CD4-positive, alpha-beta T cell treated with Interferon alpha-2 for 1 hour (primary cell): ENCODE data around the gene CRISPLD2.
"Not testable (repeated sequence)": the region's sequence is repeated elsewhere in the genome, so short reads cannot be mapped to it uniquely, and the experiment has no call there.

ENCODE experiments used
- DNase-seq, 2 donors: peaks; one replicate each; pipeline ENCODE4 v3.0.0-alpha.2; 2020 to 2022

Gene CRISPLD2

DNA sequence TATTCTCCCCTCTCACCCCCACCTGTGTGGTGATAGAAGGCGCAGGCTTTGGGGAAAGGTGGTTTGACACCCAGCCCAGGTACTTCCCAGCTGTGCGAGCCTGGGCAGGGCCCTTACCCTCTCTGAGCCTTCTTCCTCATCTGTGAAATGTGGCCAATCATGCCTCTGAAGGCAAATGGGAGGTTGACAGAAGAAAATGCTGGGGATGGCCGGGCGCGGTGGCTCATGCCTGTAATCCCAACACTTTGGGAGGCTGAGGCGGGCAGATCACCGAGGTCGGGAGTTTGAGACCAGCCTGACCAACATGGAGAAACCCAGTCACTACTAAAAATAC is 43.7 kb downstream of the CRISPLD2 start:
- DNase-seq: no peak

GRCh38 chr16:84864326-84864955 is 44.7 kb downstream of the CRISPLD2 start:
- DNase-seq: no peak

- DNase-seq: no peak
Observed at GRCh38 chr16:84867696-84868095, 47.9 kb downstream of the CRISPLD2 start.

DNA sequence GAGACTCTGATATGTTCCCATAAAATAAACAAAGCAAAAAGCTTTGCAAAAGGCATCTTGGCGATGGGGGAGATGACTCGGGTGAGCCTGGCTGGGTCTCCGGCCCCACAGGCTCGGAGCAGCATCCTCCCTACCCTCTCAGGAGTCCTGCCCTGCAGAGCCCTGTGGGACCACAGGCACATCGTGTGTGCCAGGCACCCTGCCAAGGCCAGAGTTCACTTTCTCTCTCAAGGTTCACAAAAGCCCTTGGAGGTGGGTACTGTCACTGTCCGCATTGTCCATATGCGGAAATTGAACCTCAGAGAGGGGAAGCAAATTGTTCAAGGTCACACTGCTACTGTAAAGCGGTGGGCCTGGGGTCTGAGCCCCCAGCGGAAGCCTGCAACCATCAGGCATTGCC is 48.5 kb downstream of the CRISPLD2 start:
- DNase-seq: no peak

DNA sequence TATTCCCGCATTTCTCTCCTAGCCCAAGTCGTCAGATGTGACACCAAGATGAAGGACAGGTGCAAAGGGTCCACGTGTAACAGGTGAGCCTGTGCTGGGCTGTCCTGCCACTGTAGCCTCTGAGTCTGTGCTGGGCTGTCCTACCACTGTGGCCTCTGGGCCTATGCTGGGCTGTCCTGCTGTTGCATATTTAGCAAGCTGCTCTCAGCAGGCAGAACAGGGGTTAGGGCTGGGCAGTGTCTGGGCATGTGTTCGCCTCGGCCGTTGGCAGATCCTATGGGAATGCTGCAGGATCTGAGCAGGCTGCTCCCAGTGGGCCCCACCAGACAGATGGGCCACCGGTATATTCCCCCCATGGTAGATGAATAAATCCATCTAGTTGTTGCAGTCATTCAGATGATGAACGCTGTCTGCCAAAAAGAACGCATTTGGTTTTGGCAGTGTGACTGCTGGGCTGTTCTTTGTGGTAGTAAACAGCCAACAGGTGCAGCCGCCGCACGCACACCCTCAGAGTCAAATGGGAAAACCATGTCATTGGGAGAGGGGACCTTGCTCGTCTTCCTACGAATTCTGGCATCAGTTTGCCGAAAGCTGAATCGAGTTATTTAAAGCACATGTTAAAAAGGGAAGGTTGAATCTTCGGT is 49.2 kb downstream of the CRISPLD2 start:
- no peak for DNase-seq

GRCh38 chr16:84869473-84869845 is 49.7 kb downstream of the CRISPLD2 start:
- DNase-seq: no peak

- not testable (repeated sequence) for DNase-seq
Observed at GRCh38 chr16:84872971-84873370, 53.2 kb downstream of the CRISPLD2 start.

DNA sequence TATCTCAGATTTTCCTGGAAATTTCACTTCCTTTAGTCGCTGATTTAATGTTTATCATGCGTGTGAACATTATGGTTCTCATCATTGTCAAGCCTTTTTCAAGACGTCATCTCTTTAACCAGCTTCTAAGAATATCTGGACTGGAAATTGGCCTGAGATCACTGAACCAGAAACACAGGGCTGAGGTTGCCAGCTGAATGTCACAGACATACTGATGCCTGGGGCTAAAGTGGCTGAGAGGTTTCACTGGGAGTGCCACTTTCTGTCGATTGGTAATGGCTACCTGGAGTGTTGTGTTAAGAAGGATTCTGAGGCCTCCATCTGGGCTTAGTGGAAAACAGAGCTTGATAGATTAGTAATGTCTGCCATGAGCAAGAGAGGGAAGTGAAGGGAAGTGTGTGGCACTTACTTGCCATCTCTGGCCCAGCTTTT is 54.2 kb downstream of the CRISPLD2 start:
- DNase-seq: no peak

DNA sequence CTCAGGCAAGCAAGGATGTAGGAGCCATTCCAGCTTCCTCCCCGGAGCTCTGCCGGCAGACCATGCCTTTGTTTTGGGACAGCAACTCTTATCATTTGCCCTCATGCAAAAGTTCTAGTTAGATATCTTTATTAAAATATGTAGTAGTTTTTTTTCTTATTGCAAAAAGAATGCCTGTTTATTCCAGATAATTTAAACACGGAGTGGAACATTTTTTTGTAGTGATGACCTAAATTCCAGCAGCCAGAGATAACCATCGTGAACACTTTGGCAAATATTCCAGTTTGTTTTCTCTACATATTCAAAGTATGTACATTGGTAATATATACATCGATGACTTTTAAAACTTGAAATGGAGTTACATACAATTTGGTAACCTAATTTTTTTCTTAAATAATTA is 54.8 kb downstream of the CRISPLD2 start:
- no peak for DNase-seq

GRCh38 chr16:84874983-84875382 is 55.2 kb downstream of the CRISPLD2 start:
- DNase-seq: no peak

- DNase-seq: no peak
Observed at GRCh38 chr16:84875846-84876245, 56.1 kb downstream of the CRISPLD2 start.

DNA sequence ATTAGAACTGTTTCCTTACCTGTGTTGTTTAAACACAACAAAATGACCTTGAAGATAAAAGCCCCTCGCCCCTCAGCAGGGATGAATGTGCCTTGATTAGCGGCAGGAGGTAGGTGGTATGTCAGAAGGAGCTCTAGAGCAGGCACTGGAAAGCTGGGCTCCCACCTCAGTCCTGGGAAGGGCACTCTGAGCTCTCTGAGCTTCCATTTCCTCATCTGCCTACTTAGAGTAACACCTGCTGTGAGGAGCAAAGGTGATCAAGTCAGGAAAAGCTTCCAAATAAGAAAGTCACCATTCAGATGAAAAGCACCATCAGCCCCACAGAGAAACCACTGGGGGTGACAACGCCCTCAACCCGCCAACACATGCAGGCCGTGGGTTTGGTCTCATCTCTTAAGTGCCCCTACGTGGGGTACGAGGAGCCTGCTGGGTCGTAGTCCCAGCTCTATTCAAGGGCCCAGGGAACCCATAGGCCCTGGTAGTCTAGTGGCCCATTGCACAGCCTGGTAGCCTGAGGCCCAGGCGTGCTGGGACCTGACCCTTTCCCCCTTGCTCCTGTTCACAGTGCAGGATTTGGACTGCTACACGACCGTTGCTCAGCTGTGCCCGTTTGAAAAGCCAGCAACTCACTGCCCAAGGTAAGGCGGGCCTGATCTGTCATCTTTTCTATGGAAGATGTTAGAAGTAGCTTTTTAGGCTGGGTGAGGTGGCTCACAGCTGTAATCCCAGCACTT is 57.3 kb downstream of the CRISPLD2 start:
- no peak for DNase-seq

DNA sequence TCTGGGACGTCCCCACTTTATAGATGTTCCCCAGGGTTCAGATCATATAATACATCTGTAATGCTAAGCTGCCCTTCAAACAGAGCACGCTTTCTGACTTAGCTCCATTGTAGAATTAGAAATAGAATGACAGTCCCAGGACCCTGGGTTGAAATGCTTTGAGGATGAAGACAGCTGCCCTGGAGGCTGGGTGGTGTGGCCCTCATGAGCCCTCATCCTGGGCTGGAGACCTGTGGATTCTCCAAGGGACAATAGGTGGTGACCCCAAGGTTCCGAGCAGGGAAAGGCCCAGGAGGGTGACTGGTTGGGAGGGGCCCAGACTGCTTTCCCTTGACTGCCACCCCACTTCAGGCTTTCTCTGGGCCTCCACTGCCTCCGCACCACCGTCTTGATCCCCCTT is 59.0 kb downstream of the CRISPLD2 start:
- no peak for DNase-seq

- no peak for DNase-seq
Observed at GRCh38 chr16:84879569-84880487, 60.0 kb downstream of the CRISPLD2 start.

- DNase-seq: no peak
Observed at GRCh38 chr16:84881702-84882521, 62.1 kb downstream of the CRISPLD2 start.

DNA sequence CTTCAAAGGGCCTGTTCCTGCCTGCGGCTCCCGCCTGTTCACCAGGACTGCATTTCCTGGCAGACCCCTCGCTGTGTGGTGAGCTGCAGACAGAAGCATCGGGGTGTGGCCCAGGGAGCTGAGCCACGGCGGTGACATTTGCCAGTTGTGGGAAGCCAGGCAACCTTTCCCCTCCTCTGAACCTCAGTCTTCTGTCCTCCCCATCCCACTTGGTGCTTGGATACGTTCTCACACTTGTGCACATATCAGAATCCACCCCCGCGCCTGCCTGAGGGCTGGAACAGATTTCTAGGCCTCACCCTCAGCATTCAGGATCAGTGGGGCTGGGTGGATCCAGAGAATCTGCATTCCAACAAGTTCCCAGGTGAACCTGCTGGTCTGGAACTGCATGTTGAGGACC is 63.5 kb downstream of the CRISPLD2 start:
- no peak for DNase-seq

GRCh38 chr16:84884246-84884595 is 64.4 kb downstream of the CRISPLD2 start:
- DNase-seq: no peak

DNA sequence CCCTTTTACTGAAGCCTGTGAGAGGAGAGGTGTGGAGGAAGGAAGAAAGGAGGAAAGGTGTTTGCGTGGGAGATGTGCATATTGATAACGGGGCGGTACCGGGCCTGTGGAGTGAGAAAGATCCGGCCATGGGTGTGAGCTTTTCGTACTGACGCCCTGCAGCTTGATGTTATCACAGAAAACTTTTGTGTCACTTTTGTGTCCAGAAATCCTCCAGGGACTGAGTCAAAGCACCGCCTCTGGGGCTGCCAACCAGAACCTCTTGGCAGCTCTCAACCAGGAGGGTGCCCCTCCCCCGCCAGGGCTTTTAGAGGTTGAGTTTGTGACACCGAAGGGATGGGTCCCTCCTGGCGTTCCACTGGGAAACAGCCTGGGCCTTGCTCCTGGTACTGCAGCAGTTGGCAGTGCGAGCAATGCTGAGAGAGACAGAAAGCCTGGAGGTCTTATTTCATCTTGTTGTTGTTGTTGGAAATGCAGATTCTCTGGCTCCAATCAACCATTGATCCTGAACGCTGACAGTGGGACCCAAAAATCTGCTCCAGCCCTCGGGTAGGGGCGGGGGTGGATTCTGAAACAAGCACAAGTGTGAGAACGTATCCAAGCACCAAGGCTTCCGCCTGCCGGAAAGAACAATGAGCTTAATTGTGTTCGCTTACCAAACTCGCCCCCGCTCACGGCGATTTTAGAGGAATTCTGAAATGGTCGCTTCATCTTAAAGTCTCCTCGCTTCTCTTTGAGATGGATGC is 65.0 kb downstream of the CRISPLD2 start:
- DNase-seq: no peak

GRCh38 chr16:84885342-84885910 is 65.6 kb downstream of the CRISPLD2 start:
- no peak for DNase-seq

DNA sequence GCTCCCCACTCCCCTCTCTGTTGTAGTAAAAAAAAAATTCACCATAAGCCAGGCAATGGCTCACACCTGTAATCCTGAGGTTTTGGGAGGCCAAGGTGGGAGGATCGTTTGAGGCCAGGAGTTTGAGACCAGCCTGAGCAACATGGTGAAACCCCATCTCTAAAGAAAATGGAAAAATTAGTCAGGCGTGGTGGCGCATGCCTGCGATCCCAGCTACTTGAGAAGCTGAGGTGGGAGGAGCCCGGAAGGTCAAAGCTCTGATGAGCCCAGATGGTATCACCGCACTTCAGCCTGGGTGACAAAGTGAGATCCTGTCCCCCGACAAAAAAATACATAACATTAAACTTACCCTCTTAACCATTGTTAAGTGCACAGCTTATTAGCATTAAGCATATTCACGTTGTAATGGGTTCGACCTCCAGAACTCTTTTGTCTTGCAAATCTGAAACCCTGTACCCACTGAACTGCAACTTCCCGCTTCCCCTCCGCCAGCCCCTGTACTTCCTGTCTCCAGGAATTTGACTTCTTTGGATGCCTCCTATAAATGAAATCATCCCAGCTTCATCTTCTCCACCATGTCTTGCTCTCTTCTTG is 66.8 kb downstream of the CRISPLD2 start:
- DNase-seq: no peak

DNA sequence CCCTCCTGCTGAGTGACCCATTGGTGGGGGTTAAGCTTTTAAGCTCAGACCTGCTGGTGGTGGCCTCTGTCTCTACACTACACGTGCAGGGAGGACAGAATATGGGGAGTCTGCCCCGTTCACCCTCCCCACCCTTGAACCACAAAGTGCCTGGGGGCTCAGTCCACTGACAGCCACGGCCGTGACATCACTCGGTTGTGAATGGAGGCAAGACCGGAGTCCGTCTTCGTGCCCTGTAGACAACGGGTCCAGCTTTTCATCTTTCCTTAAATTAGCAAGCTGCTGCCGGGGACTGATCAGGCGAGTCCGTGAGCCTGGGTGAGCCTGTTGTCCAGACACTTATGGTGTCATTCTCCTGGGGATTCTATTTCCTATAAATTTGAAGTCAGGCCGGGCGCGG is 67.4 kb downstream of the CRISPLD2 start:
- DNase-seq: no peak
